Measurements from ENCODE around the gene AGBL1.

- no peak for TF ChIP-seq YY1 (IDR thresholded peaks at IDR 0.05)
- no peak for TF ChIP-seq GABPA (IDR thresholded peaks at IDR 0.05 in 1 of 2, conservative IDR thresholded peaks at IDR 0.05 in 1 of 2)
- TF ChIP-seq CTCF (IDR thresholded peaks at IDR 0.05; ENCODE audit: low read depth, low read length, missing input control), result no peak
- TF ChIP-seq REST (IDR thresholded peaks at IDR 0.05), result no peak
- no peak for TF ChIP-seq ZBTB33 (IDR thresholded peaks at IDR 0.05)
- TF ChIP-seq MAX (IDR thresholded peaks at IDR 0.05), result no peak
- no peak for TF ChIP-seq EGR1 (IDR thresholded peaks at IDR 0.05; ENCODE audit: low read depth in 2 of 2)
- TF ChIP-seq ATF3 (IDR thresholded peaks at IDR 0.05), result no peak
- no peak for TF ChIP-seq RAD21 (IDR thresholded peaks at IDR 0.05)
- no peak for TF ChIP-seq JUND (IDR thresholded peaks at IDR 0.05)
- TF ChIP-seq TAF1 (conservative IDR thresholded peaks at IDR 0.05), result no peak
- TF ChIP-seq RXRA (IDR thresholded peaks at IDR 0.05), result no peak
- no peak for TF ChIP-seq NR2F2 (IDR thresholded peaks at IDR 0.05)
Measured at GRCh38 chr15:86706813-86707212, 627.1 kb downstream of the AGBL1 start.
